NCI-H2171 treated with DMSO at 0.1 percent for 48 hours (cell line): Measurements from ENCODE around the gene C1orf116.
"Not testable (repeated sequence)": the region's sequence is repeated elsewhere in the genome, so short reads cannot be mapped to it uniquely, and the experiment has no call there.

Source experiments
- DNase-seq: peaks from one replicate; lab custom pipeline; 2025; lab: John Stamatoyannopoulos, UW

Gene C1orf116

DNA sequence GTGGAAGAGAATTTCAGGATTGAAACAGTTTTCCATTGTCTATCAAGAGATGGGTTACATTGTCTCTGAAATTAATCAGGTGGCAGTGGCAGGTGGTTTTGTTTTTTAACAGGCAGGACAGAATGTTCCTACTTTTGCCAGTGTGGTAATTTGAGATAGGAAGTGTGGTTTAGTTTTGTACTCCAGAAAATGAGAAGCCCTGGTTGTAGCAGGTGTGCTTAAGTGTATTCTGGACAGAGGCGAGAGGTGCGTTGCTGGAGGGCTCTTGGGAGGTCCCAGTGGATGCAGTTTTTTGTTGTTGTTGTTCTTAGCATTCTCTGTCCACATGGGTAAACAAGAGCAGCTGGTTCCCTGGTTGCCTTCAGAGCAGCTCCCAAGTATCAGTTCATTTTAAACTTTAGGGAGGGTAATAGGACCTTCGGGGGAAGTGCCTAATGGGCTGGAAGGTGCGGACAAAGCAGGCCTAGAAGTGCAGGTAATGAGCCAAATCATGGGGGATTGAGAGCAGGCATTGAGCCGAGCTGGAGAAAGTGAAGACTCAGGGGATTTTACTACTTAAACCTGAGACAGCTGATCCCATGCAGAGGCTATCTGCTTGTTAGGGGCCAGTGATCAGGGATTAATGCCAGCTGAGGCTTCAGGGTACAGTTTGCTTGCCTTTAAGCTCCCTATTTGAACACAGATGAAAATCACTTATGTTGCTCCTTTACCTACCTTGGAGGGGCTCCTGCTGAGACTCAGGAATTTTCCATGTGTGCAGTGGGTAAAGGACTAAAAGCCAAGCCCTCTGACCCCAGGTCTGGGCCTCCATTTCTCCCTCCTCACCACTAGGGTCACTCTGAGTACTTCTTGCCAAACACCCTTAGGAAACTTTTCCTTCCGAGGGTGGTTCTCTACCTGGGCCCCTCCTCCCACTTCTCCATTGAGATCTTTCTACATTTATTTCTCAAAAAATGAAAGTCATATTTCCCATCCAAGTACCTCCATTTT is 26.6 kb upstream of the C1orf116 start:
- peak; percentile 96 for DNase-seq

DNA sequence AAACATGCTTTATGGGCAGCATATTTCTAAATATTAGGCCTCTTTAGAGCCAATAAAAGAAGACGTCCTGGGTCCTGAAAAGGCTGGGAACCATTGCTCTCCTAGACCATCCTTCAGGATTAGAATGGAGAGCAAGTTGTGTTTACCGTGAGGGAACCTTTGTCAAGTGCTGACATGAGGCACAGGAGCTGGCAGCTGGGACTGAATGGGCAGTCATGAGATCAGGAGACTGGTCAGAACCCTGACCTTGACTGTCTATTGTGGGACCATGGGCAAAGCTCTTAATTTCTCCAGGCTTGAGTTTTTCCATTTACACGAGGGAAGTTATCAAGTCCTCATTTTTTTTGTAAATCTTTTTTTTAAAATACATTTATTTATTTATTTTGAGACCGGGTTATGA is 25.7 kb upstream of the C1orf116 start:
- DNase-seq, result no peak

- DNase-seq, result no peak
These were observed 24.1 kb upstream of the C1orf116 start for GRCh38 chr1:207056673-207057072.

GRCh38 chr1:207055386-207056001 is 22.9 kb upstream of the C1orf116 start:
- no peak for DNase-seq

DNA sequence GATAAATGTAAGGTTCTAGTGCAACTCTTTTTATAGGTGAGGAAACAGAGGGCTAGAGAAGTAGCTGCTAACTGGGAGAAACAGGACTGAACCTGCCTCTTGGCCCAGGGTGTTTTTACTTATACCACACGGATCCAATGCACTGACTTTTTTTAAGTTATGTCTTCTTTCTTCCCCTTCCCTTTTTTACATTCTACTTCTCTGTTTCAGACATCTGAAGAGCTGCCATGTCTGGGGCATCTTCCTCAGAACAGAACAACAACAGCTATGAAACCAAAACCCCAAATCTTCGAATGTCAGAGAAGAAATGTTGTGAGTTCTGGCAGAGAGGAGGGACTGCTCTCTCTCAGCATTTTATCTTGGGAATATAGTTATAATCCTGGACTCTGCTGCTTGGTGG is 21.9 kb upstream of the C1orf116 start:
- no peak for DNase-seq

GRCh38 chr1:207052911-207053769 is 20.6 kb upstream of the C1orf116 start, which contains the start of gene PFKFB2:
Gene PFKFB2 (plus strand): TSS chr1:207053275. CDS start chr1:207054718, 1,443 bp downstream.
- DNase-seq, result peak; percentile 99

DNA sequence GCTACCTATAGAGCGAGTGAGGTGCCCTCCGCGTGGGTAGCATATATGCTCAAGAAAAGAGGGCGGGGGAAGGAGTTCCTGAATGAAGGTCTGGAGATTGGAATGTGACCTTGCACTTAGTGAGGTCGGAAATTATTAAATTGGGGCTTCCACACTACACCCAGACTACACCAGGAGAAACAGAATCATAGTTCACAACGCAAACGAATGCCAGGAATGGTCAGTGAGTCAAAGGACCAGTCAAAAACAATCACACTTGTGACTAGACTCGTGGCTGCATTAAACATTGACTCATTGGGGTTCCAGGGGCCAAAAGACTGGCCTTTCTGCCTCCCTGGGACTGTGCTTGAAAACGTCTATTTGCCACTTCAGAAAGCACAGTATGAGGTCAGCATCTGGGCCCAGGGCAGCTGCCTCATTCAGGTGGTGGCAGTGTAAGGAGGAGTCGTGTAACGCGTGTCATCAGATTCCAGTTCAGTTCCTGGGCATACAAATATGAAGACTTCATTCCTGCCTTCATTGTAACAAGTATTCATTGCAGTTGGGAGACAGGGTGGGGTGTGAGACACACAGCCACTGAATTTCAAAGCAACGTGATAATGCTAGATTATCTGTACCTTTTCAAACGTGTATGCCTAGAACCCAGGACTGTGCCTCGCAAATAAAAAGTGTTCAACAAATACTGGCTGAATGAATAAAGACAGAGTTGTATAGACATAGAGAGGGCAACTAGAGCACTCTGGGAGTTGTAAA is 18.8 kb upstream of the C1orf116 start, which contains the start of gene YOD1:
YOD1 (minus strand) TSS at position 18 of the 753 bp plus-strand sequence. CDS start 178 bp downstream, outside the sequence.
- DNase-seq, result peak; percentile 20

DNA sequence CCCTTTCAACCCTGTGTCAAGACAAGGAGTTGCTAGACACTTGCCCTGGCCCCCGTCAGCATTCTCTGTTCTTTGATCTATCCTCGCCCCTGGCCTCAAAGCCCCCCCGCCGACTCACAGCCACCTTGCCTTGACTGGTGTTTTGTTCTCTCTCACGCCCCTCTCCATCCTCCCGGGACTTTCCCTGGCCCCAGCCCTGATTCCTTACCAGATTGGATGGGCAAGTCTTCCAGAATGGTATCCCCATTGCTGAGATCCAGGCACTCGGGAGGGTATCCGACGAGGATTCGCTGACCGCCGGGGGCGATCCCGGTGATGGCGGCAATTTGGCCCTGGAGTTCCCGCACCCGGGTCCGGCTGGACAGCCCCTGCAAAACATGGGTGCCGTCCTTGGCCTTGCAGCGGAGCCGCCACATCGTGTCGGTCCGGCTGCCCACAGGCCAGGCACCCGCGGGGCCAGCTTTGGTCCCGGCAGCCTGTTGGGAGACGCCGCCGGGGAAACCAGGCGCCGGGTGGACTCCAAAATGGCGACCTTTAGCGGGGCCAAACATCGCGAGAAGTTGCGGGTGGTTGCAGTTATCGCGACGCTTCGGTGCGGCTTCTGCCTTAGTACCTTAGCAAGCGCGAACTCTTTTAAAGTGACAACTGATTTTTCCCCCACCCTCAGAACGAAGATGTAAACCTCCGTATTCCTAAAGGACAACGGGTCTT is 18.1 kb upstream of the C1orf116 start:
- peak; percentile 85 for DNase-seq

DNA sequence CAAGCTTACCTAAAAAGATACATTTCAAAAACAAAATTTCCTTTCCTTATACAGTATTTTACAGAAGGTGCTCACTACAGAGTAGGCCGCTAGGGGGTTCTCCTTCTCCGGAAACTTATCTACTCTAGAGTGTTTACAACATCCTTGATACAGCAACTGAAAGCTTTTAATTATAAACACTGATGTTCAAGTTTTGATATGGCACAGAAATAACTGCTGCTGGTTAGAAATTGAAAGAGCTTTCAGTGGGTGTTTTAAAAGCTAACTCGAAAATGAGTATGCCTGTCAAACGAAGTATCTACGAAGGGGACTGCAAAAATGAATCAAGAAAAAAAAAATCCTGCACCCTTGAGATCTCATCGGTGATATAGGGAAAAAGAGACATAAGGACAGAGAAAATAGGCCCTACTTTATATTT is 17.4 kb upstream of the C1orf116 start:
- peak; percentile 59 for DNase-seq

GRCh38 chr1:207049514-207049913 is 17.0 kb upstream of the C1orf116 start:
- DNase-seq, result no peak

- no peak for DNase-seq
These were observed 16.5 kb upstream of the C1orf116 start for GRCh38 chr1:207049054-207049453.

- no peak for DNase-seq
These were observed 15.5 kb upstream of the C1orf116 start for GRCh38 chr1:207048041-207048440.

GRCh38 chr1:207047505-207047904 is 14.9 kb upstream of the C1orf116 start:
- DNase-seq, result no peak

GRCh38 chr1:207045453-207045852 is 12.9 kb upstream of the C1orf116 start:
- no peak for DNase-seq

- DNase-seq, result not testable (repeated sequence)
These were observed 8.8 kb upstream of the C1orf116 start for GRCh38 chr1:207041397-207041796.

DNA sequence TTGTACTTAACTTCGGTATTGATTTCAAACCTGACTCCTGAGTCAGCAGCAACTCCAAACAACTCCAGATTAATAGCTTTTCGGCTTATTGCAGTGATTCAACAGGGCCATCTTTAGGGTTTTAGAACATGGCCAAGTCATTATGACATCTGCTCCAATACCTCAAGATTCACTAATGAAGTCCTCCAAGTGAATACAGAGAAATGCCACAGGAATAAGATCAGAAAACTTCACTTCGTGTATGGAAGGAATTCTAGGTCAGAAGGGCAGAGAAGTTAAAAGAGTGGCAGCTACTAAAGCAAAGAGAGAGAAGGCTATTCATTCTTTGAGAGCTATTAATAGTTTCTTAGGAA is 7.6 kb upstream of the C1orf116 start:
- DNase-seq, result no peak

GRCh38 chr1:207039380-207040180 is 7.0 kb upstream of the C1orf116 start:
- DNase-seq, result no peak

DNA sequence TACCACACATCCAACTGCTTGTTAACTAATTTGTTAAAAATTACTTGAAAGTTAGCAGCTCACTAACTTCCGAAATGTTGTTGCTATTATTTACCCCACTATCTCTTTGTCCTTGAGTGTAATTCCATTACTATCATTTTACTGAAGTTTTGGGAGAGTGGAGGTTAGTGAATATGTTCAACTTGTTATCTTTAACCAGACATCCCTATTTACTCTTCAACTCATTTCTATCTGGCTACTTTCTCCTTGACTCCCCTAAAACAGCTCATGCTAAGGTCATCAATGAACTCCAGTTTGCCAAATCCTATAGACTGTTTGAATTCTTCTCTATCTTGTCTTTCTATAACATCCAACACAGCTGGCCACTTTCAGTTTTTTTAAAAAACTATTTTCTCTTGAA is 4.3 kb upstream of the C1orf116 start:
- DNase-seq, result no peak

GRCh38 chr1:207035877-207036551 is 3.5 kb upstream of the C1orf116 start:
- DNase-seq, result no peak
